SK-N-MC (cell line): Measurements from ENCODE around the gene FKBP1A.

Source experiments
- EZH2 ChIP-seq: fragments of 200-600 bp; sonication (generic); IDR thresholded peaks from one replicate; pipeline ENCODE4 v1.6.1; 2017; ENCODE audit warnings: antibody characterized with exemption
- POLR2AphosphoS5 ChIP-seq: IDR thresholded peaks from 2 replicates; pipeline ENCODE4 v1.6.1; 2012; ENCODE audit warnings: mild to moderate bottlenecking, low read depth, low read length, borderline replicate concordance

GRCh38 chr20:1430004-1430451 lies 37.2 kb upstream of the FKBP1A start:
- TF ChIP-seq EZH2 (no peak), POLR2AphosphoS5 (no peak)
